GM12872 (cell line): ENCODE measurements around the gene OR4D2.

Source experiments
- TF ChIP-seq, protein P1 (sequence below): IDR thresholded peaks from 3 replicates; pipeline ENCODE4 v1.5.1; 2011; ENCODE audit warnings: low read depth, mild to moderate bottlenecking, low read length, moderate library complexity; ENCODE audit not compliant: insufficient read depth

The OR4D2 gene

DNA sequence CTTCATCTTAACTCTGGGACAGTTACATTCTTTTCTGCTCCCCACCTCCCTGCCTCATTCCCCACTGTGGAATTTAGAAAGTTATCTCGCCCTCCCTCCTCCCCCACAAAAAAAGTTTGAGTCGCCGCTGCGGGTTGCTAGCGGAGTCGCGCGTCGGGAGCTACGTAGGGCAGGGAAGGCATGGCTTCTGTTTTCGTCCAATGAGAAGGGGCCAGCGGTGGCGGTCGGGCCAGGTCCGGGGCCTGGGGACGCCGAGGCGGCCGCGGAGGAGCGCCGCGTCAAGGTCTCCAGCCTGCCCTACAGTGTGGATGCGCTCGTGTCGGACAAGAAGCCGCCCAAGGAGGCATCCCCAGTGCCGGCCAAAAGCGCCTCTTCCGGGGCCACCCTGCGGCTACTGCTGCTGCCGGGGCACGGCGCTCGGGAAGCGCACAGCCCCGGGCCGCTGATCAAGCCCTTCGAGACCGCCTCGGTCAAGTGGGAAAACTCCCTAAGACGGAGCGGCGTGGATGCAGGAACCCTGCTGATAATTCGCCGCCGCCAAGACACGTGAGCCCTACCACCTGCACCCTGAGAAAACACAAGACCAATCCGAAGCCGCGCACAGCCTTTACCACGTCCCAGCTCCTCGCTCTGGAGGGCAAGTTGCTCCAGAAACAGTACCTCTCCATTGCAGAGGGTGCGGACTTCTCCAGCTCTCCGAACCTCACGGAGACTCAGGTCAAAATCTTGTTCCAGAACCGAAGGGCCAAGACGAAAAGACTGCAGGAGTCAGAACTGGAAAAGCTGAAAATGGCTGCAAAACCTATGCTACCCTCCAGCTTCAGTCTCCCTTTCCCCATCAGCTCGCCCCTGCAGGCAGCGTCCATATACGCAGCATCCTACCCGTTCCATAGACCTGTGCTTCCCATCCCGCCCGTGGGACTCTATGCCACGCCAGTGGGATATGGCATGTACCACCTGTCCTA is 9.7 kb upstream of the OR4D2 start:
- TF ChIP-seq, protein P1, sequence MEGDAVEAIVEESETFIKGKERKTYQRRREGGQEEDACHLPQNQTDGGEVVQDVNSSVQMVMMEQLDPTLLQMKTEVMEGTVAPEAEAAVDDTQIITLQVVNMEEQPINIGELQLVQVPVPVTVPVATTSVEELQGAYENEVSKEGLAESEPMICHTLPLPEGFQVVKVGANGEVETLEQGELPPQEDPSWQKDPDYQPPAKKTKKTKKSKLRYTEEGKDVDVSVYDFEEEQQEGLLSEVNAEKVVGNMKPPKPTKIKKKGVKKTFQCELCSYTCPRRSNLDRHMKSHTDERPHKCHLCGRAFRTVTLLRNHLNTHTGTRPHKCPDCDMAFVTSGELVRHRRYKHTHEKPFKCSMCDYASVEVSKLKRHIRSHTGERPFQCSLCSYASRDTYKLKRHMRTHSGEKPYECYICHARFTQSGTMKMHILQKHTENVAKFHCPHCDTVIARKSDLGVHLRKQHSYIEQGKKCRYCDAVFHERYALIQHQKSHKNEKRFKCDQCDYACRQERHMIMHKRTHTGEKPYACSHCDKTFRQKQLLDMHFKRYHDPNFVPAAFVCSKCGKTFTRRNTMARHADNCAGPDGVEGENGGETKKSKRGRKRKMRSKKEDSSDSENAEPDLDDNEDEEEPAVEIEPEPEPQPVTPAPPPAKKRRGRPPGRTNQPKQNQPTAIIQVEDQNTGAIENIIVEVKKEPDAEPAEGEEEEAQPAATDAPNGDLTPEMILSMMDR = no peak

DNA sequence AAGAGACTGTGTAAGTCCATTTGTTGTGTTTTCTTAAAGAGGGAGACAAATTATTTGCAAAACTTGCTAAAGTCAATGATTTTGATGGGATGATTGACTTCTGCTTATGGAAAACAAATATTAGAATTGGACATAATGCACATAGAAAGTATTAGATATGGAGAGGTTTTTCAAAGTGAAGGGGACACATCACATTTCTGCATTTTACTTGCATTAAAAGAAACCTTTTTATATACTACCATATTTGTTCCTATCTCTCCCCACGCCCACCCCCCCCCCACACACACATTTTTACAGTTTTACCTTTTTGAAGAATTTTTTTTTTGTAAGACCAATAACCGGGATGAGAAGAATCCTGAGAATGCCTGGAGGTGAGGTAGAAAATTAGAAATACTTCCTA is 8.6 kb upstream of the OR4D2 start:
- TF ChIP-seq, protein P1 = no peak

GRCh38 chr17:58161566-58161965 is 5.2 kb upstream of the OR4D2 start:
- TF ChIP-seq, protein P1 = no peak

DNA sequence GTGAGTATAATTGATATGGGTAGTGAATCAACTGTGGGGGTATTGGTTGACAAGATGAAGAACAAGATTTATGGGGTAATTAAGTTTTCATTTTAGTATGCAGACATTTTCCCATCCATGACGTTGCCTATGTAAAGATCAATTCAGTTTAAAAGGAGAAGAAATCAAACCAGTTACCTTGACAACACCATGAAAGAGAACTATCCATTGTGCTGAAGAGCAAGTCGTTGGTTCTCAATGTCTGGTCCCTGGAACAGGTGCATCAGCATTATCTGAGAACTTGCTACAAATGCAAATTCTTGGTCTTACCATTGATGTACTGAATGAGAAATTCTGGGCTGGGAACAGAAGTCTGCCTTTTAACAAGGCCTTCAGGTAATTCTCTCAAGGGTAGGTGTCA is 801 bp upstream of the OR4D2 start:
- TF ChIP-seq, protein P1 = no peak

GRCh38 chr17:58170622-58171021 is 3.8 kb downstream of the OR4D2 start:
- TF ChIP-seq, protein P1 = no peak

DNA sequence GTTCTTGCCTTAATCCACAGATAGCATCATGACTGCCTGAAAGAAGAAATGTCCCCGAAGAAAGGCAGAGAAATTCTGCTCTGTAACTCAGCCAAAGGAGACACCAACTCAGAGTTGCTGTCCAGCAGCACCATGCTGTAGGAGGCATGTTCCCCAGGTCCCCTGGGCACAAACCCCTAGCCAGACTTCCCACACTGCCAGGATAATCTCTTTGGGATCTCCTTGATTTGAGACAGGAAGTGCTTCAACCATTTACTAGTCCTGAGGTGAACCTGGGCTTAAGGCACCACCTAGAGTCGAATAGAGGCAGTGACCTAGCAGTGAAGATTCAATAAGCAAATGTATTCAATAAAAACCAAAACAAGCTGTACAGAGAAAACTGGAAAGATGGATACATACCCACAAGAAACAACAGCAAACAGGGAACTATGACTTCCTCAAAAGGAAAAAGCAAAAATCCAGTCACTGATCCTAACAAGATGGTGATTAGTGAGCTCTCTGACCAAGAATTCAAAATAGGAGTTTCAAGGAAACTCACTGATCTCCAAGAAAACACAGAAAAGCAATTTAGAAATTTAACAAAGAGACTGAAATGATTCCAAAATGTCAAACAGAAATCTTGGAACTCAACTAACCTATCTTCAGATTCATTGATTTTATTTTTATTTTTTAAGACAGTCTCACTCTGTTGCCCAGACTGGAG is 5.7 kb downstream of the OR4D2 start:
- TF ChIP-seq, protein P1 = peak; percentile 63

GRCh38 chr17:58174871-58175270 is 8.1 kb downstream of the OR4D2 start:
- TF ChIP-seq, protein P1 = no peak
